K562 (cell line): Measurements from ENCODE around the gene PEX11B. TPM values are rescaled to one million over a fixed set of nuclear protein-coding genes. Genes with fewer than 3 reads are reported as not detected.

Experiments used
- ADNP ChIP-seq: fragments of 200-800 bp; sonication (Bioruptor generic); IDR thresholded peaks from 2 replicates; pipeline ENCODE4 v1.6.1; 2016; ENCODE audit warnings: missing genetic modification characterization, missing compliant biosample characterization
- ATF7 ChIP-seq: fragments of 450-650 bp; IDR thresholded peaks from 2 replicates; pipeline ENCODE4 v1.7.1; 2014; ENCODE audit warnings: mild to moderate bottlenecking, moderate library complexity
- CBX2 ChIP-seq: fragments of 200-600 bp; sonication (generic); IDR thresholded peaks from one replicate; pipeline ENCODE4 v1.6.1; 2012; ENCODE audit warnings: mild to moderate bottlenecking, low read length, inconsistent platforms; ENCODE audit not compliant: insufficient read depth, poor library complexity, severe bottlenecking
- CBX3 ChIP-seq, 2 experiments: IDR thresholded peaks; 1 replicate in 1 of 2; 2 replicates in 1 of 2; pipeline ENCODE4 v1.6.1; 2012; ENCODE audit warnings: inconsistent platforms in 2 of 2, low read length in 2 of 2, borderline replicate concordance in 1 of 2, control low read depth in 1 of 2
- CBX5 ChIP-seq: IDR thresholded peaks from 2 replicates; pipeline ENCODE4 v1.6.1; 2014; ENCODE audit warnings: low read depth, borderline replicate concordance
- CTBP1 ChIP-seq: fragments of 450-650 bp; IDR thresholded peaks from 2 replicates; pipeline ENCODE4 v1.6.1; 2016; ENCODE audit warnings: borderline replicate concordance
- EGR1 ChIP-seq: fragments of 450-650 bp; conservative IDR thresholded peaks from 2 replicates; pipeline ENCODE4 v1.6.1; 2017; ENCODE audit warnings: mild to moderate bottlenecking
- ETV1 ChIP-seq: fragments of 450-650 bp; conservative IDR thresholded peaks from 2 replicates; pipeline ENCODE4 v1.6.1; 2016; ENCODE audit warnings: missing genetic modification characterization, control low read depth, low read depth, missing compliant biosample characterization
- HOMEZ ChIP-seq: fragments of 250-450 bp; sonication (Bioruptor Pico); IDR thresholded peaks from 2 replicates; pipeline ENCODE4 v1.4.0; 2020; ENCODE audit warnings: mild to moderate bottlenecking, moderate library complexity
- PHF21A ChIP-seq: fragments of 450-650 bp; IDR thresholded peaks from 2 replicates; pipeline ENCODE4 v1.6.1; 2017; ENCODE audit warnings: low read depth, borderline replicate concordance
- RNF2 ChIP-seq: sonication (generic); IDR thresholded peaks from 2 replicates; pipeline ENCODE4 v1.6.1; 2016
- SMC3 ChIP-seq: conservative IDR thresholded peaks from 2 replicates; pipeline ENCODE4 v1.6.1; 2011; ENCODE audit warnings: low read depth, low read length, improper control_type of control experiment; ENCODE audit not compliant: insufficient read depth
- SREBF1 ChIP-seq: fragments of 150-350 bp; IDR thresholded peaks from 2 replicates; pipeline ENCODE4 v1.6.1; 2014; ENCODE audit warnings: antibody characterized with exemption, low read depth, low read length, borderline replicate concordance
- TAF1 ChIP-seq: IDR thresholded peaks from 2 replicates; pipeline ENCODE4 v1.6.1; 2011; ENCODE audit warnings: mild to moderate bottlenecking, low read length, moderate library complexity; ENCODE audit not compliant: insufficient read depth, control insufficient read depth, severe bottlenecking; ENCODE audit errors: extremely low read depth
- ZC3H8 ChIP-seq: fragments of 450-650 bp; IDR thresholded peaks from 2 replicates; pipeline ENCODE4 v1.6.1; 2017
- ZNF133 ChIP-seq: fragments of 250-450 bp; sonication (Bioruptor Pico); IDR thresholded peaks from 2 replicates; pipeline ENCODE4 v1.4.0; 2020; ENCODE audit warnings: mild to moderate bottlenecking
- ZNF324 ChIP-seq: fragments of 250-450 bp; sonication (Bioruptor Pico); IDR thresholded peaks from 2 replicates; pipeline ENCODE4 v1.4.0; 2020; ENCODE audit warnings: mild to moderate bottlenecking
- ZNF740 ChIP-seq, 3 experiments: fragments of 200-800 bp in 1 of 3; sonication (Bioruptor generic) in 1 of 3; sonication (generic) in 1 of 3; formaldehyde crosslinking in 1 of 3; IDR thresholded peaks; 2 replicates each; pipeline versions ENCODE4 v1.6.1 to v1.8.0; 2016 to 2022; ENCODE audit warnings: mild to moderate bottlenecking in 2 of 3, missing compliant biosample characterization in 2 of 3, missing genetic modification characterization in 2 of 3, missing genetic modification reagents in 1 of 3
- polyA plus RNA-seq, 8 experiments: library from polyadenylated mRNA; depleted of rRNA in 4 of 8; stranded (reverse) in 5 of 8; unstranded in 3 of 8; fragments of >200 nt; fragmentation: Nextera tagmentation in 2 of 8; fragmentation: Illumina TruSeq in 1 of 8; extraction: Ambion mirVana in 2 of 8; extraction: Trizol in 1 of 8; gene quantifications; 2 replicates each; pipeline versions ENCODE4 v1.2.1 to v1.2.3, GENCODE V29; 2011 to 2014; ENCODE audit warnings: inconsistent platforms in 1 of 8, missing spikeins in 1 of 8
- total RNA-seq, 7 experiments: library from RNA; depleted of rRNA in 6 of 7; stranded (reverse); fragments of >200 nt in 6 of 7; fragmentation: Illumina TruSeq in 2 of 7; extraction: Trizol in 2 of 7; gene quantifications; 2 replicates each; pipeline versions ENCODE4 v1.2.1 to v1.2.3, GENCODE V29; 2011 to 2021; ENCODE audit warnings: low replicate concordance in 1 of 7
- TF ChIP-seq, protein P1 (sequence below): fragments of 450-650 bp; conservative IDR thresholded peaks from 2 replicates; pipeline ENCODE4 v1.6.1; 2016; ENCODE audit warnings: missing genetic modification characterization, low read depth, mild to moderate bottlenecking, missing compliant biosample characterization, moderate library complexity
- TF ChIP-seq, protein P2 (sequence below): fragments of 450-650 bp; IDR thresholded peaks from 2 replicates; pipeline ENCODE4 v1.7.1; 2018; ENCODE audit warnings: mild to moderate bottlenecking, low read depth; ENCODE audit not compliant: partially characterized antibody
- TF ChIP-seq, protein P3 (sequence below): fragments of 250-450 bp; sonication (Bioruptor Pico); IDR thresholded peaks from 2 replicates; pipeline ENCODE4 v1.6.1; 2021; ENCODE audit warnings: mild to moderate bottlenecking

The PEX11B gene
- total and polyA plus RNA-seq, 9 of the 15 experiments (the other 6 are each of a cell fraction or from before 2014, with no cell fraction given) = 13.2 to 60.0 (median 21.7) TPM

- TF ChIP-seq ZNF740 (CRISPR knock-in tag; IDR thresholded peaks at IDR 0.05) (no peak), ZNF740 (tag; IDR thresholded peaks at IDR 0.05) (no peak), TAF1 (peak; percentile 62), ADNP (tag) (no peak), CTBP1 (no peak), RNF2 (no peak), CBX3 (IDR thresholded peaks at IDR 0.05; ENCODE audit: borderline replicate concordance in 1 of 2, low read length in 2 of 2) (no peak), PHF21A (no peak), ETV1 (tag) (no peak; the same call in 1 of the 2 replicates), SREBF1 (no peak), ATF7 (no peak; the same call in 1 of the 2 replicates), CBX5 (no peak), HOMEZ (CRISPR knock-in tag) (no peak), ZNF324 (CRISPR knock-in tag) (no peak), SMC3 (no peak), EGR1 (no peak), ZNF133 (CRISPR knock-in tag) (no peak), CBX2 (no peak), ZC3H8 (no peak)
- TF ChIP-seq, protein P1, sequence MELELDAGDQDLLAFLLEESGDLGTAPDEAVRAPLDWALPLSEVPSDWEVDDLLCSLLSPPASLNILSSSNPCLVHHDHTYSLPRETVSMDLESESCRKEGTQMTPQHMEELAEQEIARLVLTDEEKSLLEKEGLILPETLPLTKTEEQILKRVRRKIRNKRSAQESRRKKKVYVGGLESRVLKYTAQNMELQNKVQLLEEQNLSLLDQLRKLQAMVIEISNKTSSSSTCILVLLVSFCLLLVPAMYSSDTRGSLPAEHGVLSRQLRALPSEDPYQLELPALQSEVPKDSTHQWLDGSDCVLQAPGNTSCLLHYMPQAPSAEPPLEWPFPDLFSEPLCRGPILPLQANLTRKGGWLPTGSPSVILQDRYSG = no peak
- TF ChIP-seq, protein P2, sequence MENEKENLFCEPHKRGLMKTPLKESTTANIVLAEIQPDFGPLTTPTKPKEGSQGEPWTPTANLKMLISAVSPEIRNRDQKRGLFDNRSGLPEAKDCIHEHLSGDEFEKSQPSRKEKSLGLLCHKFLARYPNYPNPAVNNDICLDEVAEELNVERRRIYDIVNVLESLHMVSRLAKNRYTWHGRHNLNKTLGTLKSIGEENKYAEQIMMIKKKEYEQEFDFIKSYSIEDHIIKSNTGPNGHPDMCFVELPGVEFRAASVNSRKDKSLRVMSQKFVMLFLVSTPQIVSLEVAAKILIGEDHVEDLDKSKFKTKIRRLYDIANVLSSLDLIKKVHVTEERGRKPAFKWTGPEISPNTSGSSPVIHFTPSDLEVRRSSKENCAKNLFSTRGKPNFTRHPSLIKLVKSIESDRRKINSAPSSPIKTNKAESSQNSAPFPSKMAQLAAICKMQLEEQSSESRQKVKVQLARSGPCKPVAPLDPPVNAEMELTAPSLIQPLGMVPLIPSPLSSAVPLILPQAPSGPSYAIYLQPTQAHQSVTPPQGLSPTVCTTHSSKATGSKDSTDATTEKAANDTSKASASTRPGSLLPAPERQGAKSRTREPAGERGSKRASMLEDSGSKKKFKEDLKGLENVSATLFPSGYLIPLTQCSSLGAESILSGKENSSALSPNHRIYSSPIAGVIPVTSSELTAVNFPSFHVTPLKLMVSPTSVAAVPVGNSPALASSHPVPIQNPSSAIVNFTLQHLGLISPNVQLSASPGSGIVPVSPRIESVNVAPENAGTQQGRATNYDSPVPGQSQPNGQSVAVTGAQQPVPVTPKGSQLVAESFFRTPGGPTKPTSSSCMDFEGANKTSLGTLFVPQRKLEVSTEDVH = peak; percentile 24
- TF ChIP-seq, protein P3, sequence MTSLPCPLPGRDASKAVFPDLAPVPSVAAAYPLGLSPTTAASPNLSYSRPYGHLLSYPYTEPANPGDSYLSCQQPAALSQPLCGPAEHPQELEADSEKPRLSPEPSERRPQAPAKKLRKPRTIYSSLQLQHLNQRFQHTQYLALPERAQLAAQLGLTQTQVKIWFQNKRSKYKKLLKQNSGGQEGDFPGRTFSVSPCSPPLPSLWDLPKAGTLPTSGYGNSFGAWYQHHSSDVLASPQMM = no peak
Measured at GRCh38 chr1:145918144-145918991, at the start of gene PEX11B (continued).
